Gastrocnemius medialis (tissue), 4 donors: ENCODE results near the gene BCAP31.

Experiments used
- POLR2A ChIP-seq, 2 donors: fragments of 450-650 bp; IDR thresholded peaks; one replicate each; pipeline ENCODE4 v1.6.1; 2017; ENCODE audit warnings: antibody characterized with exemption in 2 of 2, mild to moderate bottlenecking in 2 of 2, moderate library complexity in 2 of 2
- TF ChIP-seq, protein P1 (sequence below), 5 experiments: fragments of 450-650 bp in 3 of 5; fragments of 200-600 bp in 2 of 5; sonication (generic) in 2 of 5; IDR thresholded peaks in 4 of 5; conservative IDR thresholded peaks in 1 of 5; 1 replicate in 4 of 5; 2 replicates in 1 of 5; pipeline ENCODE4 v1.5.1; 2016 to 2019; ENCODE audit warnings: antibody characterized with exemption in 5 of 5, mild to moderate bottlenecking in 3 of 5, moderate library complexity in 3 of 5

DNA sequence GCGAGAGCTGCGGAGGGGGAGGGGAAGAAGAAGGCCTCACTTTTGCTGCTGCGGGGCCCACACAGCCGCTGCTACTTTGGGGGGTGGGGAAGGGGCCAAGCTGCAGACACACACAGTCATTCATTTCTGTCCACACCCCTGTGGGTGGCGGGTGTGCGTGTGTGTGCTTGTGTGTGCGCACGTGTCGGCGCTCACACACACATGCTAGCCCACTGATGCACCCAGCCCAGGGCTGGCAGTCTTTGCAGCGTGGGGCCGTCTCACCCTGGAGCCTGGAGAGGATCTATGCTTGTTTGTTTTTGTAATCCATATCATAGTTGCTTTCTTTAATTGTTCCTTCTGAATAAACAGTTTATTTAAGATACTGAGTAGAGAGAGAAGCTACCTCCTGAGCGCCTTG, 73.2 kb downstream of the BCAP31 start:
- TF ChIP-seq POLR2A (IDR thresholded peaks at IDR 0.05): no peak
- TF ChIP-seq, protein P1, sequence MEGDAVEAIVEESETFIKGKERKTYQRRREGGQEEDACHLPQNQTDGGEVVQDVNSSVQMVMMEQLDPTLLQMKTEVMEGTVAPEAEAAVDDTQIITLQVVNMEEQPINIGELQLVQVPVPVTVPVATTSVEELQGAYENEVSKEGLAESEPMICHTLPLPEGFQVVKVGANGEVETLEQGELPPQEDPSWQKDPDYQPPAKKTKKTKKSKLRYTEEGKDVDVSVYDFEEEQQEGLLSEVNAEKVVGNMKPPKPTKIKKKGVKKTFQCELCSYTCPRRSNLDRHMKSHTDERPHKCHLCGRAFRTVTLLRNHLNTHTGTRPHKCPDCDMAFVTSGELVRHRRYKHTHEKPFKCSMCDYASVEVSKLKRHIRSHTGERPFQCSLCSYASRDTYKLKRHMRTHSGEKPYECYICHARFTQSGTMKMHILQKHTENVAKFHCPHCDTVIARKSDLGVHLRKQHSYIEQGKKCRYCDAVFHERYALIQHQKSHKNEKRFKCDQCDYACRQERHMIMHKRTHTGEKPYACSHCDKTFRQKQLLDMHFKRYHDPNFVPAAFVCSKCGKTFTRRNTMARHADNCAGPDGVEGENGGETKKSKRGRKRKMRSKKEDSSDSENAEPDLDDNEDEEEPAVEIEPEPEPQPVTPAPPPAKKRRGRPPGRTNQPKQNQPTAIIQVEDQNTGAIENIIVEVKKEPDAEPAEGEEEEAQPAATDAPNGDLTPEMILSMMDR (IDR thresholded peaks at IDR 0.05 in 4 of 5, conservative IDR thresholded peaks at IDR 0.05 in 1 of 5): no peak
